HG02571 (cell line): Measurements from ENCODE around the gene SLC6A9.

Experiments
- ATAC-seq: cut with Tn5 transposase; IDR thresholded peaks from one replicate; pipeline ENCODE4 v1.9.1; 2021; ENCODE audit warnings: mild to moderate bottlenecking, moderate library complexity; ENCODE audit not compliant: unreplicated experiment

Gene SLC6A9

DNA sequence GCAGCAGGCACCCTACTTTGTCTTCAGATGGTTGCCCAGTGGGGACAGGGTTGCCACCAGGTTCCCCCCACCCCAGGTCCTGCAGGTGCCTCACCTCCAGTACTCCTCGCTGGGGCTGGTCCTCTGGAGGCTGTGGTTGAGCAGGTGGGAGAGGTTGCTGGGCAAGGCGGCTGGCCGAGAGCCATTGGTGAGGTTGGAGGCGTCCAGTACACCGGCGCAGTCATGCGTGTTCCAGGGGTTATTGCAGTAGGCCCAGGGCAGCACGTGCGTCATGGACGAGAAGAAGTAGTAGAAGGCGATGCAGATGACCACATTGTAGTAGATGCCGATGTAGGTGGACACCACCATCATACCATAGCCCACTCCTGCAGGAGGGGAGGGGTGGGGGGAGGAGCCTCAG is 23.0 kb downstream of the SLC6A9 start:
- no peak for ATAC-seq

DNA sequence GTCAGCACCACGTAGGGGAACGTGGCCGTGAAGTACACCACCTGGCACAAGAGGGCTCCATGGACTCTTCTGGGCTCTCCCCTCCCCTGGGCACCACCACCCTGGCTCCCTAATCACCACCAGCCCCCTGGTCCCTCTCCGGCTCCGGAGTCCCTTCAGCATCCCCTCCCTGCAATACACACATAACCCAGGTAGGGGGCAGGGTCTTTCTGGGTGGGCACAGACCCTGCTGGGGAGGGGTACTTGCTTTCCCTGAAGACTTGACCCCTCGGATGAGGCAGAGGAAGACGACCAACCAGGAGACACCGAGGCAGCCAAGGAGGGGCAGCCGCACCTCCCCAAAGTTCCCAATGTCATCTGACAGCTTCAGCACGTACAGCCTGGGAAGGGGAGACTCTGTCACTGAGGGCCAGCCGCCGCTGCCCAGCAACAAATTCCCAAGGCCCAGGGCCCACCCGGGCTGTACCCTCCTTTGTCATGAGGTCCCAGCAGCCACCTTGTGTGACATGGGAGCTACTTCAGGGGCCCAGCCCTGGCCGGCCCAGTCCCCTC is 28.6 kb downstream of the SLC6A9 start:
- ATAC-seq: no peak

DNA sequence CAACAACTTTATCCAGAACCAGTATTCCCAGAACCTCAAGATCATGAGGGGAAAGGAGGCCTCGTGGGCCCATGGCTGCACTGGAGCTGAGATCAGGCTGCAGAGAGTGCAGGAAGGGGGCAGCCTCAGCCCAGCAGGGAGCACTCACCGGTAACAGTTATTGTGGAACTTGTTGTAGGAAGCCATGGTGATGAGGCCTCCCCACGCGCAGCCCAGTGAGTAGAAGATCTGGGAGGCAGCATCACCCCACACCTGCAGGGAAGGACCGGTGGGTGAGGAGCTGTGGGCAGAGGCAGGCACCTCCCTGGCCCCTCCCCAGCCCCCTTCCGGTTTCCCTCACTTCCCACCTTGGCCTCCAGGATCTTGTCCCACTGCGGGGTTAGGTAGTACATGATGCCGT is 29.1 kb downstream of the SLC6A9 start:
- no peak for ATAC-seq

DNA sequence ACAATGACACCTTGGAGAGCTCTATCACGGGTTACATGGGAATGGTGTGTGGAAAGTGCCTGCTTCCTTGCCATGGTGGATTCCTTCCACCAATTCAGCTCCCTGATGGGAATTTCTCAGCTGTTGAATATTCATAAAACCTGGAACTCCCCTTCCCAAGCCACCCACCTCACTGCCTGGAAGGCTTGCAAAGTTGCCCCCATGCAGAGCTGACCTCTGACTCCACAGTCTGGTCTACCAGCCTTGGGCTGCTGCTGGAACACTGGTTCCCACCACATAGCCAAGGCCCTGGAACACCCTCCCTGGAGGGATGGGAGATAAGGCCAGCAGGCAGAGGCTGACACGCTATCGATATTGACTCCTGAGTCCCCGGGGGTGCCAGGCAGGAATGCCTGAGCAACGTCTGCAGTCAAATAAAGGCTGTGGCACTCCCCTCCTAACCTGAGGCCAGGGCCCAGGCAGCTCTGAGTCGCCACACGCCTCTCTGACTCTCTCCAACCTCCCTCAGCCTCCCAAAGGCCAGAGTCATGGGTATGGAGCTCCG is 31.1 kb downstream of the SLC6A9 start:
- no peak for ATAC-seq

DNA sequence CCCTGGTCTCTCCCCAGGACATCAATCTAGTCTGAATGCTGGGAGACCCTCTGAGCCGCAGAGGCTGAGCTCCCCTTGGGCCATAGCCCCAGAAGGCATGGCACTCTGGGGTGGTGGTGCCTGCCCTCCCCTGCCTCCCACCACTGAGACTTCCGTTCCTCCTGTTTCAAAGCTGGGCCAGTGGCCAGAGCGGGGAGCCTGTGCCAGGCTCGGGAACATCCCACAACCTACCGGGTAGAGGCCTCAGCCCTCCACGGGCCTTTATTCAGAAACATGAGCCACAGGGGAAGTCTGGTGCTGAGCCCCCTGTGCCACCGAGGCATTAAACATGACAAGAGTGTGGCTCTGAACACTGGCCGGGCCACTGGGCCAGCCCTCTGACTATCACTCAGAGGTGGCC is 31.8 kb downstream of the SLC6A9 start:
- ATAC-seq: no peak

DNA sequence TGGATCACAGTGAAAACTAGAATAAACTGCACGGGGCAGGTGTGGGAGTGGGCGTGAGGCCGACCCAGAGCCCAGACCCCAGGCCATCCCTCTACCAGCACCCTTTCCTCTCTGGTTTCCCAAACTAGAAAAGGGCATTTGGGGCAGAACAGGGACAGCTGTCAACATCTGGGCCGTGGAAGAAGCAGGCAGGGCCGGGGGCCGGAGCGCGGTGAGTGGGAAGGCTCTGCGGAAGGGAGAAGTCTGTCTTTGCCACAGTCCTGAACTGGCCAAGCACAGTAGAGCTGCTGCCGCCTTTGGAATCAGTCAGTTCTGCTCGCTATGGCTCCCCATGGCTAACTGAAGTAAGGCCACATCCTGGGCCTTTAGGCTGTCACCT is 33.3 kb downstream of the SLC6A9 start:
- ATAC-seq: no peak

DNA sequence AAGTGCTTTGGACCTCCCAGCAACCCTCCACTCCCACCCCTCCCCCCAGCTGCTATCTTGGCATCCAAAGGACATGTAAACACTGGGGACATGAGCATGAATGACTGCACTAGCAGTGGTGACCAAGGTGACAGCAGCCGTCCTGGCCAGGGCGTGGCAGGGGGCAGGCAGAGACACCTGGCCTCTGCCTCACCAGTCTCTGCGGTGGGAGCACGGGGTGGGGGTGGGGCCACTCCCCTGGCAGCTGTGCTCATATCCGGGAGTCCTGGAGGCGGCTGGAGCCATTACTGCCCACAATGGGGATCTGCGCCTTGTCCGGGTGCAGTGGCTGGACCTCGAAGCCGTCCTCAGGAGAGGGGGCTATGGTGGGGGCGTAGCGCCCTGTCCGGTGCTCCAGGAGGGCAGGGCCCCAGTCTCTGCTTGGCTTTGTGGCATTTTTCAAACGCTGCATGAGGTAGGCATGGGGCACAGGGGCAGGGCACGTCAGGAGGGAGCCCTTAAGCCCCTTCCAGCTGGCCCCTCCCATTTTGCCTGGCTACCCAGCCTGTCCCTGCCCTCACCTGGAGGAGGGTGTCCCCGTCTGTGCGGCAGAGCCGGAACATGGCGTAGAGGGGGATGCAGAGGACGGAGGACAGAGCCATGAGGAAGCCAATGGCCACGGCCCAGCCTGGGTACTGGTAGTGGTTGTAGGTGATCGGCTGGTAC is 33.8 kb downstream of the SLC6A9 start:
- ATAC-seq: no peak

DNA sequence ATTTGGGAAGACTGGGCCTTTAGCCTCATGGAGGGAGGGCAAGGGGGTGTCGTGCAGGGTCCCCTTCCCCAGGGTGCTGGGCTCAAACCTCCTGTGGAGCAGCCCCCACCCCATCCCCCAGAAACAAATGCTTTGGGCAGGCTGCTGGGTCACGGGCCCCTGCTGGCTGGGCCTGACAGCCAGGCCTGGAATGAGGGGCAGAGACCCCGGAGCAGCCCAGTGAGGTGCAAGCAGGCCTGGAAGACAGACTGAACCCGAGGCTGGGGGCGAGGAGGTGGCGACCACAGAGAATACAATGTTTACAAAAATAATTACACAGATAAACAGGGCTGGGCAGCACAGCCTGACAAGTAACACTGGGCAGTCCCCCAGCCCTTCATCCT is 34.5 kb downstream of the SLC6A9 start:
- ATAC-seq: no peak

DNA sequence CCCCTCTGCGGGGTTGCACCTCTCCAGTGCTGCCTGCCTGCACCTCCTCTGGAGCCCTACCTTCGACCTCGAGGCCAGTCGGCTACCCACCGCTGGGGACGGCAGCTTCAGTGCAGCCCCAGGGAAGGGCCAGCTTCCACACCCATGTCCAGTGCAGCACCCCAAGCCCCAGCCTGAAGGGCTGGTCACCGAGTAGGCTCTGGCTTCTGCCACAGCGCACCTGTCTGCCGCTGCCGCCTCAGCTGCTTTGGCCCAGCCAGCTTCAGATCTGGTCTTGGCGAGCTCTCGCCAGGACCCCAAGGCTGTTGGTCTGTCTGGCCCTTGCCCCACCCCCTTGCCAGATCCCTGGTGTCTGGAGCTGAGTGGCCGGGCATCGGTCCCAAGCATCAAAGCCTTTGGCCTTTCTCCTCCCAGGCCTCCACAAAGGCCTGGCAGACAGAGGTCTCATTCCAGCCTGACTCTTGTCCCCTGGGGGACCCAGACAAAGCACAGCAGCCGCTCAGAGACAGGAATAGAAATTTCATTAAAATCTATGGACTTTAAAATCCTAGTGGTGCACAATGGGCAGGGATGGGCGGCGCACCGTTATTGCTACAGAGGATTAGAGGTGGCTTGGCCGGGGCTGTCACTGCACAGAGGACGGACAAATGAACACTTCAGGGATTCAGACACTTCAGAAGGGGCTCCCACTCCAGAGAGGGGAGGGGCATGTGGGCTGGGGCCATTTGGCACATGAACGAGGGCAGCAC is 35.1 kb downstream of the SLC6A9 start:
- ATAC-seq: no peak

DNA sequence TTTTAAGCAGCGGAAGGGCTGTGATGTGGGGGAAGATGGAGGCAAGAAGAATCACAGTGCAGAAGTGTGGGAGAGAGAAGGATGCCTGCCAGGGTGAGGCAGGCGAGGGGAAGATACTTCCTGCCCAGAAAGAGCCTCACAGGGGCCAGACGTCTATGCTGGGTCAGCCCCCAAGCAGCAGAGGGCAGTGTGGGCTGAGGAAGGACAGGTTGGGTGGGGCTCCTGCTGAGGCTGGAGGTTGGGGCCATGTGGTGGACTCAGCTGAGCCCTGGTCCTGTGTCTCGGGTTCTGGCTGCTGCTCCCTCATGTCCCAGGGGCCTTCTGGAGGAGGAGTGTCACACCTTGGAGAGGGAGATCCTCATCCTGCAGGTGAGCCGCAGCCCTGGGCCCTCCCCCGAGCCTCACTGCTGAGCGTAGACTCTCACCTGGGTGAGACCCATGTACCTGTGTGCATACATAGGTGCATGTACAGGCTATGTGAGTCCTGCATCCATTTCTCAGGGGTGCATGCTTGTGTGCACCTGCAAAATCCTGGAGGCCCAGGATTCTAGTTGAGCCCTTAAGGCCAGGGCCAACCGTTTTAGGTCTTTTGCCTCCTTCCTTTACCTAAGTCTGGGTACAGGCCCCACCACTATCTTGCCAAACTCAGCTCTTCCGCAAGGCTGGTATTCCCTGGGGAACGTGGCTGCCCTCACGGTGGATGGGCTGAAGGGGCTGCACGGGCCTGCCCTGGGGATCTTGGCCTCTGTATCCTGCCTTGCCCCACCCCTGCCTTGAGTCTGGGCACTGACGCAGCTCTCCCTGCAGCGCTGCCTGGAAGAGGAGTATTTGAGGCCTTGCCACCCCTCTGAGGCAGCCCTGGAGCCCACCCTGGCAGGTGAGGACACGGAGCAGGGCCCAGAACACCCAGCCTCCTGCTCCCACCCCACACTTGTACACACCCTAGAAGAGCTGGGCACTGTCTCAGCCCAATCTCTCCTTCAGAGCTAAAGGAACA is 36.2 kb downstream of the SLC6A9 start:
- ATAC-seq: no peak

DNA sequence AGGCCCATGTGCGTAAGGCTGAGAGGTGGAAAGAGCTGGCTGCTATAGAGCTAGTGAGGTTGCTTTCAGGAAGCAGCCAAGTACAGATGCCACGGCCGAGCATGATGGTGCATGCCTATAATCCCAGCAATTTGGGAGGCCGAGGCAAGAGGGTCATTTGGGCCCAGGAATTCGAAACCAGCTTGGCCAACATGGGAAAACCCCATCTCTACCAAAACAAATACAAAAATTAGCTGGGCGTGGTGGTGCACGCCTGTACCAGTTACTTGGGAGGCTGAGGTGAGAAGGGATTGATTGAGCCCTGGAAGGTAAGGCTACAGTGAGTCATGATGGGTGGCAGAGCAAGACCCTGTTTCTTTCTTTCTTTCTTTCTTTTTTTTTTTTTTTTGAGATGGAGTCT is 37.2 kb downstream of the SLC6A9 start:
- no peak for ATAC-seq

DNA sequence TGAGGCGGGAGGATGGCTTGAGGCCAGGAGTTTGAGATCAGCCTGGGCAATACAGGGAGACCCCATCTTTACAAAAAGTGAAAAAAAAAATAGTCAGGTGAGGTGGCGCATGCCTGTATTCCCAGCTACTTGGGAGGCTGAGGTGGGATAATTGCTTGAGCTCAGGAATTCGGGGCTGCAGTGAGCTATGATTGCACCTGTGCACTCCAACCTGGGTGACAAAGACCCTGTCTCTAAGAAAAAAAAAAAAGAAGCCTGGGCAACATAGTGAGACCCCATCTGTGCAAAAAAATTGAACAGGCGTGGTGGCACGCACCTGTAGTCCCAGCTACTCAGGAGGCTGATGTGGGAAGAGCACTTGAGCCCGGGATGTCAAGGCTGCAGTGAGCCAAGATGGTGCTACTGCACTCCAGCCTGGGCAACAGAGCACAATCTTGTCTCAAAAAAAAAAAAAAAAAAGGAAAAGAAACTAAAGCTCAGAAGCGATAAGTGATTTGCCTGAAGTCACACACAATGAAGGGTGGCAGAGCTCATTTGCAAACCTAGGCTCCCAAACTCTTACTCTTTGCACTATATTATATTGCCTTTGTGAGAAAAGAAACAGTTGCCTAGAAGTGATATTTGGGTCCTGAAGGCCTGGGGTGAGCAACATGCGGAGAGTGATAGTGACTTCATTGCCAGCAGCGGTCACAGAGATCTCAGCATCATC is 37.9 kb downstream of the SLC6A9 start:
- ATAC-seq: no peak

DNA sequence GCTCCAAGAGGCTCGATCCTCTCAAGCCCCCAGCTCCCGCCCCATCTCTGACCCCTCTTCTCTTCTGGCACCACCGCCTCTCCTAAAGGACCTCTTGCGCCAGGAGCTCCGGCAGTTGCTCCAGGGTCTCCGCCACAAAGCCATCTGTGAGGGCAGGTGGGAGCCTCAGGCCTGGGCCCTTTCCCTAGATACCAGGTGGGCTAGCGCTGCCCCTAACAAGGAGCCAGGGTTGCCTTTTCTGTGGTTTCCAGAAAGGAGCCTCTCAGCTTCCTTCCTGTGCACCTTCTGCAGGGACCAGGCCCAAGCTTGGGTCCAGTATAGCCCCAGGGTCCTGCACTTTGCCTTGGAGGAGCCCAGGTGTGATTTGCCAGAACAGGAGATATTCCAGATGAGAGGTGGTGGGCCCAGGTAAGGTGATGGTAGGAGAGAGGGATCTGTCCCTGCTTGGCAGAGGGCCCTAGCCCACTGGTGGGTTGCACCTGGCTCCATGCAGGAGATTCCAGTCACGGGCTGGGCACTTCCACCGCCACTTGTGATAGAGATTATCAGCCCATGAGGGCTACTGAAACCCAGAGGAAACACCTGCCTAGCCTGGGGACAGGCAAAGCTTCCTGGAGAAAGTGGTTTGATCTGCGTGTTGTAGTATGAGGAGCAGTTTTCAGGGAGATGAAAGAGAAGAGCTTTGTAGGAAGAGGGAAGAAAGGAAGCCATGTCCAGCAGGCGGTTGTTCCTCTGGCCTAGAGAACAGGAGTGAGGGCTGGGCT is 38.8 kb downstream of the SLC6A9 start:
- no peak for ATAC-seq

DNA sequence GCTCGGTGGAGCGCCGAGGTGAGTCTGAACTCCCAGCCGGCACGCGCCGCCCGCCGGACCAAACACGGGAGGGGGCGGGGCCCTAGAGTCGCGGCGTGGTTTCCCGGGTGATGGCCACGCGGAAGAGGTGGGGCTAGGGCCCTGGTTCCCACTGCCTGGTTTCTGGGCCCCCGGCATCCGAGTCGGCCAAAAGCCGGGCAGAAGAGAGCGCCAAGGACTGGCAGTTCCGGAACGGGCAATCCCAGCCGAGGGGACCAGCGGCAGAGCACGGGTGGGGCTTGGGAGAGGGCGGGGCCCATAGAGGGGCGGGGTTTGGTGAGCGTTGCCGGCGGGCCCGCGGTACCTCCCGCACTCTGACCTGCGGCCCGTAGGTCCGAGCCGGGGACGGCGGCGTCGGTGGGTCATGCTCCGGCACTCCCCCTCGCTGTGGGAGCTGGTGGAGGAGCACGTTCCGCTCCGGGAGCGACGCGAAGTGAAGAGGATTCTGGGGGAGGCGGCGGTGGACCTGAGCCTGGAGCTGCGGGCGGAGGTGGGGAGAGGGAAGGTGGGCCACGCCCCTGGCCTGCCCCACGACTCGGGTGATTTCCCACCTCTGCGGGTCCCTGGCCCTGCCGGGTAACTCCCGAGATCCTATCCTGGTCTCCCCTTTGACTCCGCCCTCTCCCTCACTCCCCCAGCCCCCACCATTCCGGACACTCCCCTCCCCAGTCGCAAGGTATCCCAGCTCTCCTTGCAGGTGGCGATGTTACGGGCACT is 39.6 kb downstream of the SLC6A9 start, which contains the start of gene CCDC24:
CCDC24 (plus strand) TSS at position 124 of the 756 bp plus-strand sequence; CDS start at position 404, 280 bp downstream.
- peak; percentile 67 for ATAC-seq

DNA sequence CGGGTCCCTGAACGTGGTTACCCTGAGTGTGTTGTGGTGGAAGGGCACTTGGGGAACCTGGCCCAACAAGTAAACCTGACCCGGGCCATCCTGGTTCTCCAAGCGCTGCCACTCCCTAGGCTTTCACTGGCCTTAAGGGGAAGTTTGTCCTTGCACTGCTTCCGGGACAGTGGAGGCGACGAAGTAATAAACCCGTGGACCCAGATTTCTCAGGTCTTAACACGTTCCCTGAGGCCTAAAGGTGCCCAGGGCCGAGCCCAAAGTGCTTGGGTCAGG is 40.1 kb downstream of the SLC6A9 start:
- ATAC-seq: no peak

DNA sequence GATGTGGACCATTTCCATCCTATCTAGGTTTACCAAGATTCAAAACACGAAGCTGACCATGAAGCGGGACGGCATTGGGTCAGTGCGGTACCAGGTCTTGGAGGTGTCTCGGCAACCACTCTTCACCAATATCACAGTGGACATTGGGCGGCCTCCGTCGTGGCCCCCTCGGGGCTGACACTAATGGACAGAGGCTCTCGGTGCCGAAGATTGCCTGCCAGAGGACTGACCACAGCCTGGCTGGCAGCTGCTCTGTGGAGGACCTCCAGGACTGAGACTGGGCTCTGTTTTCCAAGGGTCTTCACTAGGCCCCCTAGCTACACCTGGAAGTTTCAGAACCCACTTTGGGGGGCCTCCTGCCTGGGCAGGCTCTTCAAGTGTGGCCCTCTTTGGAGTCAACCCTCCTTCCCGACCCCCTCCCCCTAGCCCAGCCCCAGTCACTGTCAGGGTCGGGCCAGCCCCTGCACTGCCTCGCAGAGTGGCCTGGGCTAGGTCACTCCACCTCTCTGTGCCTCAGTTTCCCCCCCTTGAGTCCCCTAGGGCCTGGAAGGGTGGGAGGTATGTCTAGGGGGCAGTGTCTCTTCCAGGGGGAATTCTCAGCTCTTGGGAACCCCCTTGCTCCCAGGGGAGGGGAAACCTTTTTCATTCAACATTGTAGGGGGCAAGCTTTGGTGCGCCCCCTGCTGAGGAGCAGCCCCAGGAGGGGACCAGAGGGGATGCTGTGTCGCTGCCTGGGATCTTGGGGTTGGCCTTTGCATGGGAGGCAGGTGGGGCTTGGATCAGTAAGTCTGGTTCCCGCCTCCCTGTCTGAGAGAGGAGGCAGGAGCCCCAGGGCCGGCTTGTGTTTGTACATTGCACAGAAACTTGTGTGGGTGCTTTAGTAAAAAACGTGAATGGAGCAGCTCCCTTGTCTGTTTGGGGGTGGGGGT is 40.7 kb downstream of the SLC6A9 start:
- no peak for ATAC-seq

DNA sequence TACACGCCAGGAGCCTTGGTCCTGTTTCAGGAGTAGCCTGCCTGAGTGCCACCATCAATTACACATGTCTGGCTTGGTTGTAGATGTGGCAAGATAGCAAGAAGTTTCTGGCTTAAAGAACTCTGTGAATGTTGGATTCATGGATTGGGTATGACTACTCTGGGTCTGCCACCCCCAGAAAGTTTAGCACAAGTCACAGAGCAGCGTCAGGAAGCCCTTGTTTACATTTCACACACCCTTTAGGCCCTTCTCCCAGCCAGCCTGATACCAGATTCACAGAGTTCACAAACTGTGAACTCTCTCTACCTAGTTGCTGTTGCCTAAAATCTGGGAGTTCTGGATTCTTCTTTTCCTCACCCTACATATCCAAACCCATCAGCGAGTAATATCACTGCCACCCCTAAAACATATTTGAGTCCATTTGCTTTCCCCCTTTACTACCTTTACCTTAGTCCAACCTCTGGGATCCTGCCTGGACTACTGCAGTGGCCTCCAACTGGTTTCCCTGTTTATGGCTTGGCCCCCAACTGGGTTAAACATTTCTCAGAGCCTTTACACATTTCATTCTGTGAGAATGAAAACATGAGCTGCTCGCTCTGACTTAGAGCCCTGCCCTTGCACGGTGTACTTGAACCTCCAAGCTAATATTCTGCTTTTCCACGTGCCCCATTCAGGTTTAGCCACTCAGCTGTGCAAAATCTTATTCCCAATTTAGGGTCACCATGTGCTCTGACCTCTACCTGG is 43.9 kb downstream of the SLC6A9 start:
- ATAC-seq: no peak
